Smooth muscle cell of trachea (primary cell): ENCODE data around the gene POU1F1. TPM values are rescaled to one million over a fixed set of nuclear protein-coding genes. Genes with fewer than 3 reads are reported as not detected.

Source experiments
- total RNA-seq: library from RNA; depleted of rRNA; stranded (reverse); fragments of >200 nt; gene quantifications from 2 replicates; pipeline ENCODE4 v1.2.1, GENCODE V29; 2014

The POU1F1 gene
- total RNA-seq = not detected in 2 replicates

DNA sequence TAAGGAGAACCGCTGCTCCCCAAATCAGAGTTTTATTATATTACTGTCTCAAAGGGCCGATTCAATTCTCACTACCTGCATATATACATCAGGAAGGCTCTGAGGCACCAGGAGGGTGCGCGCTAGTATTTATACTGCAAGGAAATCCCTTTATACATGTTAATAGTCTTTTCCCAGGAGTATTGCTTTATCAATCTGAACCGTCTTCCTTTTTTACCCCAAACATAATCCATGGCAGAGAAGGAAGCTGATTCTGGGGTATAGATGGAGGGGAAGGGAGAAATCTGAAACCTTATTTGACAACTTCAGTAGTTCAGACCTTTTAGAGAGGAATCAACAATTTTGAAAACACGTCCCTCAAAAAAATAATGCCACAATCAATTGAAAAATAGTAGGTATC is at the start of gene POU1F1:
TSS of gene POU1F1 (minus strand) at position 101 of the 400 bp plus-strand sequence. CDS start 122 bp downstream, outside the sequence.

GRCh38 chr3:87227104-87227834 is 49.1 kb downstream of the POU1F1 start, which contains the start of gene CHMP2B:
CHMP2B (plus strand) TSS chr3:87227309; CDS start chr3:87227523, 214 bp downstream.

Other genes starting within 250 kb of the POU1F1 start
- gene CHMP2B, start 49.3 kb downstream of the POU1F1 start, total RNA-seq = 21.2 and 33.7 TPM in 2 replicates